Endothelial cell of umbilical vein (primary cell): ENCODE measurements around the gene CCDC3. TPM values are rescaled to one million over a fixed set of nuclear protein-coding genes. Genes with fewer than 3 reads are reported as not detected.
"Not testable (repeated sequence)": the region's sequence is repeated elsewhere in the genome, so short reads cannot be mapped to it uniquely, and the experiment has no call there.

Experiments used
- BruUV-seq: library from RNA; stranded (reverse); fragments of 400-500 nt; replicated peaks from 2 replicates; lab custom pipeline; 2021; lab: Mats Ljungman, UMichigan
- CTCF ChIA-PET: fragments of 300-600, 350-600 bp; sonication (Branson Sonifier 250); formaldehyde crosslinking; loops from one replicate; lab custom pipeline; 2021; ENCODE audit warnings: antibody characterized with exemption, inconsistent platforms; lab: Charles Lee
- POLR2A ChIA-PET: fragments of 300-600, 350-600 bp; sonication (Branson Sonifier 250); formaldehyde crosslinking; loops from one replicate; lab custom pipeline; 2021; ENCODE audit warnings: antibody characterized with exemption, inconsistent platforms; lab: Charles Lee
- DNase-seq: peaks from one replicate; pipeline ENCODE4 v3.0.0-alpha.2; 2011; ENCODE audit warnings: low read depth, low spot score
- FAIRE-seq: peaks from 2 replicates; lab custom pipeline; 2011; peaks lifted over from hg19 to GRCh38; lab: Jason Lieb, UNC
- H2AFZ ChIP-seq: 2 replicates; pipeline ENCODE4 v1.6.0; 2012; ENCODE audit warnings: low read depth, low read length, control low read depth, inconsistent platforms
- H3K27ac ChIP-seq: 2 replicates; pipeline ENCODE4 v1.5.1; 2011; ENCODE audit warnings: low read depth, mild to moderate bottlenecking, control low read depth, low read length, moderate library complexity; ENCODE audit not compliant: insufficient read depth
- H3K27me3 ChIP-seq, 2 experiments: 2 replicates each; pipeline versions ENCODE4 v1.6.0 to v1.6.1; 2011; ENCODE audit warnings: low read length in 2 of 2, mixed read lengths in 1 of 2; ENCODE audit not compliant: control insufficient read depth in 2 of 2, insufficient read depth in 2 of 2
- H3K36me3 ChIP-seq, 2 experiments: 2 replicates in 1 of 2; 3 replicates in 1 of 2; pipeline ENCODE4 v1.5.1; 2011; ENCODE audit warnings: low read length in 2 of 2, mild to moderate bottlenecking in 1 of 2, moderate library complexity in 1 of 2; ENCODE audit not compliant: control insufficient read depth in 2 of 2, insufficient read depth in 2 of 2; ENCODE audit errors: extremely low read depth in 1 of 2
- H3K4me1 ChIP-seq: 3 replicates; pipeline ENCODE4 v1.5.1; 2011; ENCODE audit warnings: mild to moderate bottlenecking, low read length; ENCODE audit not compliant: control insufficient read depth, insufficient read depth; ENCODE audit errors: extremely low read depth
- H3K4me2 ChIP-seq: 2 replicates; pipeline ENCODE4 v1.6.1; 2011; ENCODE audit warnings: low read length, control low read depth, mixed read lengths; ENCODE audit not compliant: insufficient read depth
- H3K4me3 ChIP-seq, 3 experiments: fragments of 200-600 bp in 1 of 3; sonication (generic), shearing (Covaris generic) in 1 of 3; replicated peaks in 1 of 3; 2 replicates each; pipeline ENCODE4 v1.5.1; 2011 to 2016; ENCODE audit warnings: control low read depth in 3 of 3, low read length in 3 of 3, mild to moderate bottlenecking in 2 of 3, inconsistent platforms in 1 of 3, low read depth in 1 of 3, moderate library complexity in 1 of 3; ENCODE audit not compliant: insufficient read depth in 1 of 3
- H3K79me2 ChIP-seq: 2 replicates; pipeline ENCODE4 v1.6.0; 2012; ENCODE audit warnings: low read length, inconsistent platforms; ENCODE audit not compliant: control insufficient read depth, insufficient read depth
- H3K9ac ChIP-seq: replicated peaks from 2 replicates; pipeline ENCODE3; 2011; ENCODE audit warnings: low read length, control low read depth; ENCODE audit not compliant: insufficient read depth; ENCODE audit errors: extremely low read depth
- H3K9me1 ChIP-seq: replicated peaks from 3 replicates; pipeline ENCODE4 v1.6.0; 2011; ENCODE audit warnings: mild to moderate bottlenecking, low read length; ENCODE audit not compliant: control insufficient read depth, insufficient read depth; ENCODE audit errors: extremely low read depth
- H3K9me3 ChIP-seq: replicated peaks from 2 replicates; pipeline ENCODE4 v1.5.1; 2012; ENCODE audit warnings: low read length, inconsistent platforms; ENCODE audit not compliant: control insufficient read depth, insufficient read depth
- H4K20me1 ChIP-seq: replicated peaks from 2 replicates; pipeline ENCODE3; 2011; ENCODE audit warnings: mild to moderate bottlenecking, low read length; ENCODE audit not compliant: control insufficient read depth, insufficient read depth; ENCODE audit errors: extremely low read depth
- GATA2 ChIP-seq: IDR thresholded peaks from 2 replicates; pipeline ENCODE4 v1.7.0; 2011; ENCODE audit warnings: low read depth, mild to moderate bottlenecking, moderate library complexity, mixed read lengths, low read length; ENCODE audit not compliant: insufficient read length, insufficient read depth
- JUN ChIP-seq: IDR thresholded peaks from 2 replicates; pipeline ENCODE4 v1.6.1; 2011; ENCODE audit warnings: borderline replicate concordance, low read depth; ENCODE audit not compliant: insufficient read length, insufficient read depth
- MYC ChIP-seq: IDR thresholded peaks from one replicate; pipeline ENCODE4 v1.6.1; 2011; ENCODE audit warnings: mild to moderate bottlenecking, low read depth, low read length
- dilution Hi-C: fragments of 300-500 bp; cut with MboI; formaldehyde crosslinking; loops from one replicate; pipeline ENCODE4 v1.15.0; 2019; ENCODE audit warnings: low sequenced_read_pairs; ENCODE audit not compliant: extremely low pct_ligation_motif_present
- intact Hi-C: fragments of 100-400 bp; cut with micrococcal nuclease; formaldehyde crosslinking; loops from one replicate; pipeline ENCODE4 v1.10.0; 2022
- polyA plus RNA-seq, 4 experiments: library from polyadenylated mRNA; depleted of rRNA in 3 of 4; stranded (reverse) in 3 of 4; unstranded in 1 of 4; fragments of >200 nt; gene quantifications; 2 replicates each; pipeline versions ENCODE4 v1.2.1 to v1.2.3, GENCODE V29; 2011 to 2012; ENCODE audit warnings: missing spikeins in 1 of 4
- total RNA-seq: library from RNA; stranded (reverse); gene quantifications from 2 replicates; pipeline ENCODE4 v1.2.3, GENCODE V29; 2021
- TF ChIP-seq, protein P1 (sequence below): IDR thresholded peaks from 2 replicates; pipeline ENCODE4 v1.6.1; 2011; ENCODE audit not compliant: insufficient read depth, insufficient read length
- TF ChIP-seq, protein P2 (sequence below), 2 donors: IDR thresholded peaks; 1 replicate in 1 of 2; 2 replicates in 1 of 2; pipeline ENCODE4 v1.5.1; 2011; ENCODE audit warnings: low read length in 2 of 2, mild to moderate bottlenecking in 2 of 2, moderate library complexity in 2 of 2, control low read depth in 1 of 2, inconsistent platforms in 1 of 2, low read depth in 1 of 2; ENCODE audit not compliant: insufficient read depth in 1 of 2; ENCODE audit errors: extremely low read depth in 1 of 2

The CCDC3 gene
- total and polyA plus RNA-seq, 2 donors (not counting 3 experiments of a cell fraction or from before 2014, with no cell fraction given), result 0.90 to 1.4 TPM

DNA sequence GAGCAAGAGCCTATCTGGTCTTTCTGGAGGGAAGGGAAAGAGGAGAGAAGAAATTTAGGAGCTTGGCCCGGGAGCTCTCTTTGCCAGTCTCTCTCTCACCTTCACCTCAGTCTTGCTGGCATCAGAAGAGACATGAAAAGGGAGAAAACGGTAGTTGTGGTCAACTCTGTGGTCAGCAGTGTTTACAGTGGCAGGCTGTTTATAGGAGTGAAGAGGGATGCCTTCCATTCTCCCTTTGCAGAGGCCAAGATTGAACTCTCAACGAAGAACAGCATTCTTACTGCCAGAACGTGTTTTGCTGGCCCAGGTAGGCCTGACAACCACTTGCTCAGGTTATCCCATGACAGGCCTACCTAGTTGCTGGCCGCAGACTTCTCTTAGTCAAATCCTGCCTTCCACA is 133.3 kb downstream of the CCDC3 start:
- ChIA-PET CTCF (interaction anchor here (1.0 to 1.5 kb wide), 3 partner anchors 13 to 86 kb away, joined by 3 to 4 read pairs (median 3); no protein-coding TSS in a partner anchor), POLR2A (interaction anchor here (0.6 kb wide), 1 partner anchor 161 kb away, joined by 3 read pairs; no protein-coding TSS in a partner anchor)
- Histone ChIP-seq H2AFZ (no peak overlapping the region), H3K4me3 (no peak overlapping the region), H3K9ac (no peak overlapping the region), H3K36me3 (no peaks in the 10 kb centered on the region), H4K20me1 (no peaks in the 10 kb centered on the region), H3K27ac (no peak overlapping the region), H3K9me1 (no peaks in the 10 kb centered on the region), H3K4me1 (no peaks in the 10 kb centered on the region), H3K9me3 (no peaks in the 10 kb centered on the region), H3K79me2 (no peaks in the 10 kb centered on the region), H3K4me2 (no peak overlapping the region), H3K27me3 (no peaks in the 10 kb centered on the region)
- intact Hi-C loops, result no loop called here
- TF ChIP-seq, protein P1, sequence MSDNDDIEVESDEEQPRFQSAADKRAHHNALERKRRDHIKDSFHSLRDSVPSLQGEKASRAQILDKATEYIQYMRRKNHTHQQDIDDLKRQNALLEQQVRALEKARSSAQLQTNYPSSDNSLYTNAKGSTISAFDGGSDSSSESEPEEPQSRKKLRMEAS, result no peak
- TF ChIP-seq MYC (no peak), JUN (no peak), GATA2 (no peak)
- TF ChIP-seq, protein P2, sequence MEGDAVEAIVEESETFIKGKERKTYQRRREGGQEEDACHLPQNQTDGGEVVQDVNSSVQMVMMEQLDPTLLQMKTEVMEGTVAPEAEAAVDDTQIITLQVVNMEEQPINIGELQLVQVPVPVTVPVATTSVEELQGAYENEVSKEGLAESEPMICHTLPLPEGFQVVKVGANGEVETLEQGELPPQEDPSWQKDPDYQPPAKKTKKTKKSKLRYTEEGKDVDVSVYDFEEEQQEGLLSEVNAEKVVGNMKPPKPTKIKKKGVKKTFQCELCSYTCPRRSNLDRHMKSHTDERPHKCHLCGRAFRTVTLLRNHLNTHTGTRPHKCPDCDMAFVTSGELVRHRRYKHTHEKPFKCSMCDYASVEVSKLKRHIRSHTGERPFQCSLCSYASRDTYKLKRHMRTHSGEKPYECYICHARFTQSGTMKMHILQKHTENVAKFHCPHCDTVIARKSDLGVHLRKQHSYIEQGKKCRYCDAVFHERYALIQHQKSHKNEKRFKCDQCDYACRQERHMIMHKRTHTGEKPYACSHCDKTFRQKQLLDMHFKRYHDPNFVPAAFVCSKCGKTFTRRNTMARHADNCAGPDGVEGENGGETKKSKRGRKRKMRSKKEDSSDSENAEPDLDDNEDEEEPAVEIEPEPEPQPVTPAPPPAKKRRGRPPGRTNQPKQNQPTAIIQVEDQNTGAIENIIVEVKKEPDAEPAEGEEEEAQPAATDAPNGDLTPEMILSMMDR (IDR thresholded peaks at IDR 0.05; ENCODE audit: extremely low read depth in 1 of 2, insufficient read depth in 1 of 2, low read depth in 1 of 2, low read length in 2 of 2), result no peak
- DNase-seq (no peak), FAIRE-seq (no peak)
- BruUV-seq, result no TSS peak
- dilution Hi-C loops, result no loop called here

DNA sequence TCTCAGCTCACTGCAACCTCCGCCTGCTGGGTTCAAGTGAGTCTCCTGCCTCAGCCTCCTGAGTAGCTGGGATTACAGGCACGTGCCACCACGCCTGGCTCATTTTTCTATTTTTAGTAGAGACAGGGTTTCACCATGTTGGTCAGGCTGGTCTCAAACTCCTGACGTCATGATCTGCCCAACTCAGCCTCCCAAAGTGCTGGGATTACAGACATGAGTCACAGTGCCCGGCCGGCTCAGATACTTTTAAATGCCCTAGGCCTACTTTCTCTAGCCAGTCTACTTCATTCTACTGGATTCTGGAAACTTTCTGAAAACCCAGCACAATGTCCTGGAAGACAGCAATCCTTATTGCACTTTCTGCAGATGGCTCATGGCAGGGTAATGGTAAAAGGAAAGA is 136.0 kb downstream of the CCDC3 start:
- H4K20me1 ChIP-seq, H3K79me2 ChIP-seq, BruUV-seq, H3K27me3 ChIP-seq, CTCF ChIA-PET, H3K36me3 ChIP-seq, H3K4me3 ChIP-seq, POLR2A ChIA-PET, dilution Hi-C loops, DNase-seq, H3K4me1 ChIP-seq, H3K9ac ChIP-seq, H2AFZ ChIP-seq, H3K27ac ChIP-seq, intact Hi-C loops, H3K9me3 ChIP-seq, H3K4me2 ChIP-seq, H3K9me1 ChIP-seq: not testable (repeated sequence)
- peak; percentile 21 for FAIRE-seq
